GM21528 (cell line): ENCODE results near the gene ROR1.

Experiments
- ATAC-seq: cut with Tn5 transposase; IDR thresholded peaks from one replicate; pipeline ENCODE4 v1.9.1; 2021; ENCODE audit warnings: mild to moderate bottlenecking, moderate library complexity; ENCODE audit not compliant: unreplicated experiment, low FRiP score

The ROR1 gene

GRCh38 chr1:63877021-63877767, 103.4 kb downstream of the ROR1 start:
- no peak for ATAC-seq

- ATAC-seq = no peak
Measured at GRCh38 chr1:63877816-63878215, 104.0 kb downstream of the ROR1 start.

GRCh38 chr1:63878932-63879331, 105.1 kb downstream of the ROR1 start:
- ATAC-seq = no peak

- no peak for ATAC-seq
Measured at GRCh38 chr1:63880958-63881576, 107.2 kb downstream of the ROR1 start.

GRCh38 chr1:63882048-63882704, 108.4 kb downstream of the ROR1 start:
- no peak for ATAC-seq

GRCh38 chr1:63883494-63884235, 109.8 kb downstream of the ROR1 start:
- no peak for ATAC-seq

GRCh38 chr1:63884486-63884885, 110.7 kb downstream of the ROR1 start:
- no peak for ATAC-seq

GRCh38 chr1:63885899-63886298, 112.1 kb downstream of the ROR1 start:
- ATAC-seq = no peak

- ATAC-seq = no peak
Measured at GRCh38 chr1:63886340-63886739, 112.5 kb downstream of the ROR1 start.

- ATAC-seq = no peak
Measured at GRCh38 chr1:63887809-63888208, 114.0 kb downstream of the ROR1 start.

GRCh38 chr1:63888984-63889383, 115.2 kb downstream of the ROR1 start:
- no peak for ATAC-seq

GRCh38 chr1:63890468-63890867, 116.7 kb downstream of the ROR1 start:
- ATAC-seq = no peak

GRCh38 chr1:63891060-63891690, 117.4 kb downstream of the ROR1 start:
- ATAC-seq = no peak

GRCh38 chr1:63892632-63893395, 119.0 kb downstream of the ROR1 start:
- ATAC-seq = peak; percentile 99

- ATAC-seq = no peak
Measured at GRCh38 chr1:63893976-63894375, 120.2 kb downstream of the ROR1 start.

- no peak for ATAC-seq
Measured at GRCh38 chr1:63894627-63895265, 120.9 kb downstream of the ROR1 start.

GRCh38 chr1:63896755-63897154, 122.9 kb downstream of the ROR1 start:
- ATAC-seq = no peak

GRCh38 chr1:63898428-63899196, 124.8 kb downstream of the ROR1 start:
- ATAC-seq = no peak

- ATAC-seq = no peak
Measured at GRCh38 chr1:63901094-63901493, 127.3 kb downstream of the ROR1 start.
